ENCODE data around the gene SH3GL2.

SH3GL2 gene

DNA sequence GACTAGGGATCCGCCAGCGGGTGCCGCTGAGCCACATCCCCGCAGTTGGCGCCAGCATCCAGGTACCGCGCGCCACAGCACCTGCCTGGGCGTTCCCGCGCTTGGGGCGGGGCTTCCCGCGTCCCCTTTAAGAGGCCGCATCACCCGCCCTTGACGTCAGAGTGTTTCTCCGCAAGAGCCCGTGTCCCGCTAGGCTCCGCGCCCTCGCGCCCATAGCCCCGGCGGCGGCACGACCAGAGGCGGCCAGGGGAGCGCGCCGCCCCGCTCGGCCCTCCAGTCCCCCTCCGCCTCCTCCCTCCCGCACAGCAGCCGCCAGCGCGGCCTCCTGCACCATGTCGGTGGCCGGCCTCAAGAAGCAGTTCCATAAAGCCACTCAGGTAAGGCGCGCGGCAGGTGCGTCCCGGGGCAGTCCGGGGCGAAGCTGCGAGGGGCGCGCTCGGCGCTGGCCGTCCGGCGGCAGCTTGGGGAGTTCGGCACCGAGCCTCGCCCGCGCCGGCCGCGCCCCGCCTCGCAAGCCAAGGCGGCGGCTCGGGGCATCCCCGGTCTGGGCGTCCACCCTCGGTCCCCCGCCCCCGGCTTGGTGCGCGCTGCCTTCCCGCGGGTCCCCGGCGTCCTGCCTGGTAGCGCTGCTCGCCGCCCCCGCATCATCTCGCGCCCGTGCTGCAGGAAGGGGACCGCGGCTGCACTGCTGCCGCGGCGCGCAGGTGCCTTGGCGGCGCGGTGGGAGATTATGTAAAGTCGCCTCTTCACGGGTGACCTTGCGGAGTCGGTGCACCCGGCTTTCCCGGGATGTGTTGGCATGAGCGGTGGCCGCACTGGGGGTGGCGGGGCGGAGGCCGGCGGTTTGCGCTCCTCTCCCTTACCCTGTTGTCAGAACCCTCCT, at the start of gene SH3GL2:
SH3GL2 (plus strand) TSS at position 156 of the 883 bp plus-strand sequence.
- TF ChIP-seq, protein P1, sequence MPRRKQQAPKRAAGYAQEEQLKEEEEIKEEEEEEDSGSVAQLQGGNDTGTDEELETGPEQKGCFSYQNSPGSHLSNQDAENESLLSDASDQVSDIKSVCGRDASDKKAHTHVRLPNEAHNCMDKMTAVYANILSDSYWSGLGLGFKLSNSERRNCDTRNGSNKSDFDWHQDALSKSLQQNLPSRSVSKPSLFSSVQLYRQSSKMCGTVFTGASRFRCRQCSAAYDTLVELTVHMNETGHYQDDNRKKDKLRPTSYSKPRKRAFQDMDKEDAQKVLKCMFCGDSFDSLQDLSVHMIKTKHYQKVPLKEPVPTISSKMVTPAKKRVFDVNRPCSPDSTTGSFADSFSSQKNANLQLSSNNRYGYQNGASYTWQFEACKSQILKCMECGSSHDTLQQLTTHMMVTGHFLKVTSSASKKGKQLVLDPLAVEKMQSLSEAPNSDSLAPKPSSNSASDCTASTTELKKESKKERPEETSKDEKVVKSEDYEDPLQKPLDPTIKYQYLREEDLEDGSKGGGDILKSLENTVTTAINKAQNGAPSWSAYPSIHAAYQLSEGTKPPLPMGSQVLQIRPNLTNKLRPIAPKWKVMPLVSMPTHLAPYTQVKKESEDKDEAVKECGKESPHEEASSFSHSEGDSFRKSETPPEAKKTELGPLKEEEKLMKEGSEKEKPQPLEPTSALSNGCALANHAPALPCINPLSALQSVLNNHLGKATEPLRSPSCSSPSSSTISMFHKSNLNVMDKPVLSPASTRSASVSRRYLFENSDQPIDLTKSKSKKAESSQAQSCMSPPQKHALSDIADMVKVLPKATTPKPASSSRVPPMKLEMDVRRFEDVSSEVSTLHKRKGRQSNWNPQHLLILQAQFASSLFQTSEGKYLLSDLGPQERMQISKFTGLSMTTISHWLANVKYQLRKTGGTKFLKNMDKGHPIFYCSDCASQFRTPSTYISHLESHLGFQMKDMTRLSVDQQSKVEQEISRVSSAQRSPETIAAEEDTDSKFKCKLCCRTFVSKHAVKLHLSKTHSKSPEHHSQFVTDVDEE (CRISPR knock-in tag; IDR thresholded peaks at IDR 0.05) = no peak
- TF ChIP-seq ZNF565 (CRISPR knock-in tag; conservative IDR thresholded peaks at IDR 0.05; ENCODE audit: low read depth) (no peak), ISL1 (CRISPR knock-in tag; IDR thresholded peaks at IDR 0.05) (no peak), OSR1 (CRISPR knock-in tag; IDR thresholded peaks at IDR 0.05) (no peak), ZNF70 (CRISPR knock-in tag; IDR thresholded peaks at IDR 0.05) (no peak), PPARA (CRISPR knock-in tag; IDR thresholded peaks at IDR 0.05; ENCODE audit: borderline replicate concordance) (no peak), ZFP30 (CRISPR knock-in tag; IDR thresholded peaks at IDR 0.05) (no peak), ZC3H10 (CRISPR knock-in tag; IDR thresholded peaks at IDR 0.05) (no peak), TCF4 (CRISPR knock-in tag; IDR thresholded peaks at IDR 0.05; ENCODE audit: borderline replicate concordance) (no peak)
- TF ChIP-seq, protein P2, sequence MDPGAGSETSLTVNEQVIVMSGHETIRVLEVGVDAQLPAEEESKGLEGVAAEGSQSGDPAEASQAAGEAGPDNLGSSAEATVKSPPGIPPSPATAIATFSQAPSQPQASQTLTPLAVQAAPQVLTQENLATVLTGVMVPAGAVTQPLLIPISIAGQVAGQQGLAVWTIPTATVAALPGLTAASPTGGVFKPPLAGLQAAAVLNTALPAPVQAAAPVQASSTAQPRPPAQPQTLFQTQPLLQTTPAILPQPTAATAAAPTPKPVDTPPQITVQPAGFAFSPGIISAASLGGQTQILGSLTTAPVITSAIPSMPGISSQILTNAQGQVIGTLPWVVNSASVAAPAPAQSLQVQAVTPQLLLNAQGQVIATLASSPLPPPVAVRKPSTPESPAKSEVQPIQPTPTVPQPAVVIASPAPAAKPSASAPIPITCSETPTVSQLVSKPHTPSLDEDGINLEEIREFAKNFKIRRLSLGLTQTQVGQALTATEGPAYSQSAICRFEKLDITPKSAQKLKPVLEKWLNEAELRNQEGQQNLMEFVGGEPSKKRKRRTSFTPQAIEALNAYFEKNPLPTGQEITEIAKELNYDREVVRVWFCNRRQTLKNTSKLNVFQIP (CRISPR knock-in tag; IDR thresholded peaks at IDR 0.05; ENCODE audit: borderline replicate concordance, low read depth) = no peak
- TF ChIP-seq, protein P3, sequence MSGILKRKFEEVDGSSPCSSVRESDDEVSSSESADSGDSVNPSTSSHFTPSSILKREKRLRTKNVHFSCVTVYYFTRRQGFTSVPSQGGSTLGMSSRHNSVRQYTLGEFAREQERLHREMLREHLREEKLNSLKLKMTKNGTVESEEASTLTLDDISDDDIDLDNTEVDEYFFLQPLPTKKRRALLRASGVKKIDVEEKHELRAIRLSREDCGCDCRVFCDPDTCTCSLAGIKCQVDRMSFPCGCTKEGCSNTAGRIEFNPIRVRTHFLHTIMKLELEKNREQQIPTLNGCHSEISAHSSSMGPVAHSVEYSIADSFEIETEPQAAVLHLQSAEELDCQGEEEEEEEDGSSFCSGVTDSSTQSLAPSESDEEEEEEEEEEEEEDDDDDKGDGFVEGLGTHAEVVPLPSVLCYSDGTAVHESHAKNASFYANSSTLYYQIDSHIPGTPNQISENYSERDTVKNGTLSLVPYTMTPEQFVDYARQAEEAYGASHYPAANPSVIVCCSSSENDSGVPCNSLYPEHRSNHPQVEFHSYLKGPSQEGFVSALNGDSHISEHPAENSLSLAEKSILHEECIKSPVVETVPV (CRISPR knock-in tag; IDR thresholded peaks at IDR 0.05) = no peak
- ATAC-seq = peak; percentile 73

DNA sequence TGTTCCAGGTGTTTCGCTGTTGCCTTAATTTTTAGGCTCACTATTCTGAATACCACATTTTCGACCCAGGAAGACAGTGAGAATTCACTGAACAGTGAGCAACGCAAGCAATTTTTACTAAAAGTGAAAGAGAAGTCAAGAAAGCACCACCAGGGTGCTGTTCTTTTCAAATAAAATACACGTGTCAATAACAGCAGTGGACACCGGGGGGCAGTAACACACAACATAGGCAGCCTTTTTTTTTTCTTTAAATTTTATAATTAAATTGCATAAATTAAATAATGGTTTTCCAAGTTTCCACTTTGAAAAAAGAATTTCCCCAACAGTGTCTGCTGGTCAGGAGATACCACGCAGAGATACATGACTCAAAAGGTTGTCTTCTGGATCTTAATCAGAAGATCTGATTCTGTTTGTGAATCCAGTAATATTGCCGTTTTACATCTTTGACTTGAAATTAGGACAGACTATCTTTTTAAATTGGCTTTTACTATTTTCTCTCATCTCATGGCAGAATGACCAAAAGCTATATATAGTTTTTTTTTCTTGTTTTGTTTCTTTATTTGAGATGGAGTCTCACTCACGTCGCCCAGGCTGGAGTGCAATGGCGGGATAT, 47.1 kb upstream of the SH3GL2 start:
- TF ChIP-seq TOX (CRISPR knock-in tag; IDR thresholded peaks at IDR 0.05; ENCODE audit: borderline replicate concordance) (no peak), ZNF70 (CRISPR knock-in tag; IDR thresholded peaks at IDR 0.05) (no peak), PPARA (CRISPR knock-in tag; IDR thresholded peaks at IDR 0.05; ENCODE audit: borderline replicate concordance) (no peak), CSDC2 (CRISPR knock-in tag; IDR thresholded peaks at IDR 0.05) (no peak), ZFP30 (CRISPR knock-in tag; IDR thresholded peaks at IDR 0.05) (no peak), ZNF565 (CRISPR knock-in tag; conservative IDR thresholded peaks at IDR 0.05; ENCODE audit: low read depth) (no peak), RARB (CRISPR knock-in tag; IDR thresholded peaks at IDR 0.05) (no peak), TCF4 (CRISPR knock-in tag; IDR thresholded peaks at IDR 0.05; ENCODE audit: borderline replicate concordance) (no peak), OSR1 (CRISPR knock-in tag; IDR thresholded peaks at IDR 0.05) (no peak)
- TF ChIP-seq, protein P1 (CRISPR knock-in tag; IDR thresholded peaks at IDR 0.05) = no peak
- TF ChIP-seq, protein P4, sequence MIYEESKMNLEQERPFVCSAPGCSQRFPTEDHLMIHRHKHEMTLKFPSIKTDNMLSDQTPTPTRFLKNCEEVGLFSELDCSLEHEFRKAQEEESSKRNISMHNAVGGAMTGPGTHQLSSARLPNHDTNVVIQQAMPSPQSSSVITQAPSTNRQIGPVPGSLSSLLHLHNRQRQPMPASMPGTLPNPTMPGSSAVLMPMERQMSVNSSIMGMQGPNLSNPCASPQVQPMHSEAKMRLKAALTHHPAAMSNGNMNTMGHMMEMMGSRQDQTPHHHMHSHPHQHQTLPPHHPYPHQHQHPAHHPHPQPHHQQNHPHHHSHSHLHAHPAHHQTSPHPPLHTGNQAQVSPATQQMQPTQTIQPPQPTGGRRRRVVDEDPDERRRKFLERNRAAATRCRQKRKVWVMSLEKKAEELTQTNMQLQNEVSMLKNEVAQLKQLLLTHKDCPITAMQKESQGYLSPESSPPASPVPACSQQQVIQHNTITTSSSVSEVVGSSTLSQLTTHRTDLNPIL (CRISPR knock-in tag; IDR thresholded peaks at IDR 0.05; ENCODE audit: low read depth) = no peak
- TF ChIP-seq, protein P3 (CRISPR knock-in tag; IDR thresholded peaks at IDR 0.05) = no peak
- ATAC-seq = peak; percentile 86
